Heart left ventricle (tissue), 16 donors: ENCODE data around the gene ZSCAN25. TPM values are rescaled to one million over a fixed set of nuclear protein-coding genes. Genes with fewer than 3 reads are reported as not detected.
"Not testable (repeated sequence)": the region's sequence is repeated elsewhere in the genome, so short reads cannot be mapped to it uniquely, and the experiment has no call there.

ENCODE experiments used
- ATAC-seq, 4 donors: fragments of 200-7000 bp; cut with Tn5 transposase; one replicate each; pipeline ENCODE4 v1.9.1; 2020 to 2022; ENCODE audit warnings: moderate library complexity in 4 of 4, mild to moderate bottlenecking in 3 of 4, moderate number of reproducible peaks in 1 of 4
- DNase-seq, 5 donors: peaks; one replicate each; pipeline ENCODE4 v3.0.0-alpha.2; 2020
- H3K27ac ChIP-seq, 12 donors: fragments of 200-600 bp; sonication (generic) in 4 of 12; one replicate each; pipeline versions ENCODE4 v1.5.0 to v1.8.0; 2016 to 2022; ENCODE audit warnings: mild to moderate bottlenecking in 2 of 12
- H3K27me3 ChIP-seq, 9 donors: fragments of 200-600 bp; sonication (generic) in 2 of 9; one replicate each; pipeline versions ENCODE4 v1.5.1 to v1.8.0; 2016 to 2022; ENCODE audit warnings: mild to moderate bottlenecking in 3 of 9
- H3K36me3 ChIP-seq, 9 donors: fragments of 200-600 bp; sonication (generic) in 2 of 9; one replicate each; pipeline versions ENCODE4 v1.5.0 to v1.8.0; 2018 to 2022; ENCODE audit warnings: mild to moderate bottlenecking in 2 of 9
- H3K4me1 ChIP-seq, 12 donors: fragments of 200-600 bp; sonication (generic) in 4 of 12; one replicate each; pipeline versions ENCODE4 v1.5.0 to v1.8.0; 2016 to 2022; ENCODE audit warnings: mild to moderate bottlenecking in 3 of 12
- H3K4me3 ChIP-seq, 12 donors: fragments of 200-600 bp; sonication (generic) in 4 of 12; one replicate each; pipeline versions ENCODE4 v1.5.0 to v1.8.0; 2017 to 2022; ENCODE audit warnings: mild to moderate bottlenecking in 9 of 12, moderate library complexity in 4 of 12
- H3K9me3 ChIP-seq, 12 donors: fragments of 200-600 bp; sonication (generic) in 4 of 12; one replicate each; pipeline versions ENCODE4 v1.5.0 to v1.8.0; 2016 to 2022; ENCODE audit warnings: mild to moderate bottlenecking in 1 of 12
- CTCF ChIP-seq, 12 donors: fragments of 200-600 bp; sonication (generic) in 4 of 12; IDR thresholded peaks; one replicate each; pipeline versions ENCODE4 v1.5.0 to v1.8.0; 2018 to 2022; ENCODE audit warnings: antibody characterized with exemption in 12 of 12, mild to moderate bottlenecking in 5 of 12
- POLR2A ChIP-seq, 2 donors: fragments of 450-650 bp; IDR thresholded peaks; one replicate each; pipeline ENCODE4 v1.6.1; 2017; ENCODE audit warnings: antibody characterized with exemption in 2 of 2, mild to moderate bottlenecking in 2 of 2, moderate library complexity in 2 of 2
- WGBS, 4 donors: extraction: QIAGEN DNeasy Blood & Tissue Kit in 2 of 4; methylation state at CpG; one replicate each; pipeline versions ENCODE4 v1.1.5 to v1.1.7; 2013 to 2018; 5-methylcytosine and 5-hydroxymethylcytosine counted together
- intact Hi-C, 10 donors: fragments of 100-400 bp; cut with DNase I; formaldehyde crosslinking; loops; one replicate each; pipeline versions ENCODE4 v1.11.1 to v1.14.2; 2022
- polyA plus RNA-seq, 2 donors: library from polyadenylated mRNA; stranded (reverse); fragments of 200-250 nt; gene quantifications; one replicate each; pipeline ENCODE4 v1.2.3, GENCODE V29; 2013
- total RNA-seq, 9 donors: library from RNA; depleted of rRNA in 2 of 9; stranded (reverse); fragments of >200 nt in 2 of 9; fragmentation: NEBNext Ultra II Directional in 3 of 9; extraction: Animal tissue kit (Norgen Biotek cat#: 25700) in 3 of 9; gene quantifications; one replicate each; pipeline versions ENCODE4 v1.1.0 to v1.2.4, GENCODE V29; 2016 to 2023
- donor health status: ischemic (EF 13 %, LVEDD 7.1; RV severe dilation, severe dysfunction).
- donor health status: healthy with polysubstance abuse.
- donor health status: DM: no; HTN: yes; CAD: no.
- donor health status: DM: no; HTN: no; CAD: no.
- donor health status: ischemic (EF 25% LVEDD 6.9; RV normal size, moderate dysfunction).
- donor health status: ischemic (EF 25% LVEDD 5.7; RV mildly dilated, moderate dysfunction).
- donor health status: healthy.
- donor health status: DM: yes; HTN: yes; CAD: no.
- donor health status: ischemic (EF 35%, LVEDD 5.7; RV mildly dilated, moderate dysfunction).
- donor health status: nonischemic (EF 11% LVEDD 7.7; RV severe dilation, severe dysfunction).
- donor health status: DM: yes; HTN: yes; CAD: no.
- donor health status: PGD.
- donor health status: ischemic (EF 29% LVEDD 5.4; RV normal size, mild dysfunction).
- donor health status: nonischemic (EF 23%, LVEDD 6.1; RV moderate dilation, normal function).

Gene ZSCAN25
- total and polyA plus RNA-seq, 11 donors: 3.4 to 12.0 (median 8.2) TPM

- DNase-seq (no peak), ATAC-seq (no peak)
- TF ChIP-seq CTCF (IDR thresholded peaks at IDR 0.05): no peak
- Histone ChIP-seq H3K9me3 (no peaks in the 10 kb centered on the region), H3K27me3 (no peaks in the 10 kb centered on the region), H3K36me3 (peaks cover 0 to 99% (median 82%) of the 10 kb centered on the region in 9 donors), H3K27ac (no peak overlapping the region), H3K4me1 (peaks cover 0 to 13% (median 2%) of the 10 kb centered on the region in 12 donors), H3K4me3 (no peak overlapping the region)
- intact Hi-C loops: loop anchor here in 2 of 10 donors (10.0 kb wide), 2 partner anchors 115 to 275 kb away; no protein-coding TSS in a partner anchor
- WGBS, 4 donors: 92 to 97% (median 95%) methylated on average over 18 to 20 of the region's 20 CpGs
Measured at GRCh38 chr7:99629643-99630042, 12.9 kb downstream of the ZSCAN25 start.

GRCh38 chr7:99631295-99632109 is 14.8 kb downstream of the ZSCAN25 start:
- TF ChIP-seq POLR2A (IDR thresholded peaks at IDR 0.05) (no peak), CTCF (IDR thresholded peaks at IDR 0.05) (peak in 6 of 12 donors; percentile 19 to 44 (median 27))
- Histone ChIP-seq H3K4me3 (no peak overlapping the region), H3K36me3 (peaks cover 0 to 89% (median 63%) of the 10 kb centered on the region in 9 donors), H3K27ac (peak overlapping the region in 3 of 12 donors; percentile 33 to 54 (median 41)), H3K9me3 (no peaks in the 10 kb centered on the region), H3K4me1 (peaks cover 0 to 13% (median 2%) of the 10 kb centered on the region in 12 donors), H3K27me3 (no peaks in the 10 kb centered on the region)
- ATAC-seq (peak; percentile 83 to 92 (median 90)), DNase-seq (peak in 1 of 5 donors; percentile 62)
- intact Hi-C loops: loop anchor here in 2 of 10 donors (10.0 kb wide), 1 partner anchor 273 kb away; no protein-coding TSS in a partner anchor
- WGBS, 4 donors: 41 to 44% (median 44%) methylated on average over 9 of the region's 9 CpGs

- WGBS, 4 donors: 83 to 86% (median 84%) methylated on average over 2 of the region's 2 CpGs
- not testable (repeated sequence) for DNase-seq, H3K4me1 ChIP-seq, ATAC-seq, H3K4me3 ChIP-seq, H3K27ac ChIP-seq, H3K27me3 ChIP-seq, H3K9me3 ChIP-seq
- peaks cover 0 to 38% (median 16%) of the 10 kb centered on the region in 9 donors for H3K36me3 ChIP-seq
- intact Hi-C loops: loop anchor here in 2 of 10 donors (10.0 kb wide), 1 partner anchor 267 kb away; no protein-coding TSS in a partner anchor
Measured at GRCh38 chr7:99637414-99637813, 20.7 kb downstream of the ZSCAN25 start.

GRCh38 chr7:99638731-99639130 is 22.0 kb downstream of the ZSCAN25 start:
- ATAC-seq (no peak), DNase-seq (no peak)
- Histone ChIP-seq H3K27me3 (no peaks in the 10 kb centered on the region), H3K27ac (no peak overlapping the region), H3K4me1 (no peaks in the 10 kb centered on the region), H3K36me3 (peaks cover 0 to 32% (median 15%) of the 10 kb centered on the region in 9 donors), H3K4me3 (no peak overlapping the region), H3K9me3 (no peaks in the 10 kb centered on the region)
- intact Hi-C loops: loop anchor here in 2 of 10 donors (10.0 kb wide), 1 partner anchor 266 kb away; no protein-coding TSS in a partner anchor
- WGBS, 4 donors: 92 to 96% (median 94%) methylated on average over 20 to 23 of the region's 23 CpGs
- no peak for TF ChIP-seq POLR2A (IDR thresholded peaks at IDR 0.05)
- TF ChIP-seq CTCF (IDR thresholded peaks at IDR 0.05): no peak
